Epithelial cell of proximal tubule (primary cell): ENCODE data around the gene ACOT8. TPM values are rescaled to one million over a fixed set of nuclear protein-coding genes. Genes with fewer than 3 reads are reported as not detected.

Source experiments
- DNase-seq: peaks from one replicate; pipeline ENCODE4 v3.0.0-alpha.2; 2011; ENCODE audit warnings: low read depth
- H3K4me3 ChIP-seq: 2 replicates; pipeline ENCODE4 v1.5.1; 2011; ENCODE audit warnings: low read depth, mild to moderate bottlenecking, low read length
- total RNA-seq: library from RNA; depleted of rRNA; stranded (reverse); fragments of >200 nt; gene quantifications from 2 replicates; pipeline ENCODE4 v1.2.3, GENCODE V29; 2015
- TF ChIP-seq, protein P1 (sequence below): conservative IDR thresholded peaks from 2 replicates; pipeline ENCODE4 v1.5.1; 2012; ENCODE audit warnings: low read depth, mild to moderate bottlenecking, low read length

ACOT8 gene
- total RNA-seq, 1 donor from 2014 or later = 29.1 TPM

DNA sequence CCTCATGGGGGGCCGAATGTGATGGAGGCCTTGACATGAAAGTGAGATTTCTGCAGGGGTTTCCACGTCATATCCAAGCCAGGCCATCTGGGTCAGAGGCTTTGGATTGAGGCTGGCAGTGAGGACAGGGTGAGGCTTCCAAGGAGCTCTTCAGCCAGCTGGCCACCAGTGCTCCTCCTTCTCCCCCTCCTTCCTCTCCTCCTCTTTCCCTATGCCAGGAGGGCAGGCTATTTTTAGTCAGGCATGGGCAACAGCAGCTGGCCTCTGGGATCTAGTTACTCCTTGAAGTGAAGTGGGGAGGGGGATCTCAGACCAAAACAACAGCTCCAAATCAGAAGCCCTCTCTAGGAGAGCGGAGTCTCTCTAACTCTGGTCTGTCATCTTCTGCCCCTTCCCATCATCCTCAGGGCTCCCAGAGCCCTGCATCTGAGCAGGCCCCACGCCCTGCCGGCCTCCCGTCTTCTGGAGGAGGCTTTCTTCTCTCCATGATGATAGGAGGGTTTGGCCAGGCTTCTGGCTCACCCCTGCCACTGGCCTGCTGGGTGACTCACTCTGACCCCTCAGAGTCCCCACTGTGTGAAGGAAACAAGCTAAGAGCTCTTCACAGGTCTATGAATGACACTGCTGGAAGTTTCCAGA, 30.7 kb downstream of the ACOT8 start:
- DNase-seq = no peak
- TF ChIP-seq, protein P1, sequence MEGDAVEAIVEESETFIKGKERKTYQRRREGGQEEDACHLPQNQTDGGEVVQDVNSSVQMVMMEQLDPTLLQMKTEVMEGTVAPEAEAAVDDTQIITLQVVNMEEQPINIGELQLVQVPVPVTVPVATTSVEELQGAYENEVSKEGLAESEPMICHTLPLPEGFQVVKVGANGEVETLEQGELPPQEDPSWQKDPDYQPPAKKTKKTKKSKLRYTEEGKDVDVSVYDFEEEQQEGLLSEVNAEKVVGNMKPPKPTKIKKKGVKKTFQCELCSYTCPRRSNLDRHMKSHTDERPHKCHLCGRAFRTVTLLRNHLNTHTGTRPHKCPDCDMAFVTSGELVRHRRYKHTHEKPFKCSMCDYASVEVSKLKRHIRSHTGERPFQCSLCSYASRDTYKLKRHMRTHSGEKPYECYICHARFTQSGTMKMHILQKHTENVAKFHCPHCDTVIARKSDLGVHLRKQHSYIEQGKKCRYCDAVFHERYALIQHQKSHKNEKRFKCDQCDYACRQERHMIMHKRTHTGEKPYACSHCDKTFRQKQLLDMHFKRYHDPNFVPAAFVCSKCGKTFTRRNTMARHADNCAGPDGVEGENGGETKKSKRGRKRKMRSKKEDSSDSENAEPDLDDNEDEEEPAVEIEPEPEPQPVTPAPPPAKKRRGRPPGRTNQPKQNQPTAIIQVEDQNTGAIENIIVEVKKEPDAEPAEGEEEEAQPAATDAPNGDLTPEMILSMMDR = no peak
- no peak overlapping the region for H3K4me3 ChIP-seq

DNA sequence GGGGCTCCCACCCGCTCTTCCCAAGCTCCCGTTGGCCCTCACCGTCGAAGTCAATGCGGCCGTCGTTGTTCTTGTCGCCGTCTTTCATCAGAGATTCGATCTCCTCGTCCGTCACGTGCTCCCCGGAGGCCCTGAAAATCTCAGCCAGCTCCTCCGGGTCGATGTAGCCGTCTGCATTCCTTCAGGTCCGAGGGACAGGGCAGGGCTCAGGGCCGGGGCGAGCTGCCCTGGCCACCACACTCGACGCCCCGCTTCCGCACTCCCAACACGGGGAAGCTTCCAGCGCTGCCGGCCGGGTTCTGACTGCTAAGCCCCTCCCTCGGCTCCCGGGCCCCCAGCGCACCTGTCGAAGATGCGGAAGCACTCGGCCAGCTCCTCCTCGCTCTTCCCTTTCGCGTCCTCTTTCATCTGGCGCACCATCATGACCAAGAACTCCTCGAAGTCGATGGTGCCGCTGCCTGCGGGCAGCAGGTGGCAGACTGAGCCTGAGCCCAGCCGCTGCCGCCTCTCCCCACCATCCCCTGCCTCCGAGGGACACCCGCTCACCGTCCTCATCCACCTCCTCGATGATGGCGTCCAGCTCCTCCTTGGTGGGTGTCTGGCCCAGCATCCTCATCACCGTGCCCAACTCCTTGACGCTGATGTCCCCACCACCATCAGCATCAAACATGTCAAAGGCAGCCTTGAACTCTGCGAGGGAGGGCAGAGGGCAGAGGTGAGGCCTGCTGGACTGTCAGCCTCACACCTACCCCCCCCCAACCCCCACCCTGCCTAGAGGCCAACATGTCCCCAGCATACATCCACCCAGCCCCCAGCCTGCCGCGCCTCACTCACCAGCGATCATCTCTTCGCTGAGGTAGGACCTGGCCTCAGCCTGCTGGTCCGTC, 33.0 kb downstream of the ACOT8 start:
- no peak for DNase-seq
- TF ChIP-seq, protein P1 = peak; percentile 61
- H3K4me3 ChIP-seq = peak overlapping the region; percentile 34

DNA sequence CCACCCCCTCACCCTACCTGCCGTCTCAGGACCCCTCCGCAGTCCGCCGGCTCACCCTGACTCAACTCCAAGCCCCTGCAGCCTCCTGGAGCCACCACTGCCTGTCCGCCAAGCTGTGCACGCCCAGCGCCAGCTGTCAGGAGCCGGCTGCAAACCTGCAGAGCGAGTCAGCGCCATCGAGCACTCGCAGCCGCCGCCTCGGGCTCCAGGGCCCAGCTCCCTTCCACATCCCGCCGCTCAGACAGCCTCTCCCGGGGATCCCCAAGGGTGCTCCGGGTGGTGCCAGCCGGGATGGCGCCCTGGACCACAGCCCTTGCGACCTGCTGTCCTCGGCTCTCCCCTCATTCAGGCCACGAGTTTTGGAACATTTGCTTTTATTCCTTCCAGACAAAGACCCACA, 34.3 kb downstream of the ACOT8 start:
- TF ChIP-seq, protein P1 = no peak
- DNase-seq = no peak
- H3K4me3 ChIP-seq = no peak overlapping the region

DNA sequence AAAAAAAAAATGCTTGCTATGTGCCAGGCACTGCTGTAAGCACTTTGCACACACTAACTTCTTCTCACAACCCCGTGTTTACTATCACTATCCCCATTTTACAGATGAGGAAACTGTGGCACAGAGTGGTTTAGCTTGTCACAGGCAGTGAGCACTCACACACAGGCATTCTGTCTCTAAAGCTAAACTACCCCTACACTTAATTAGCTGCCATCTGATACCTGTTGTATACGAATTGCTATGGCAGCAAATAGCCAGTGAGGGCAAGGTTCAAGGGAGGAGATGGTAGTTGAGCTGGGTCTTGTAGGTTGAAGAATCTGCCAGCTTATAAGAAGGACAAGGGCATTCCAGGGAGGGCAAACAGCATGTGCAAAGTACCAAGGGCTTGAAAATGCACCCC, 35.2 kb downstream of the ACOT8 start:
- H3K4me3 ChIP-seq = no peak overlapping the region
- TF ChIP-seq, protein P1 = no peak
- no peak for DNase-seq

DNA sequence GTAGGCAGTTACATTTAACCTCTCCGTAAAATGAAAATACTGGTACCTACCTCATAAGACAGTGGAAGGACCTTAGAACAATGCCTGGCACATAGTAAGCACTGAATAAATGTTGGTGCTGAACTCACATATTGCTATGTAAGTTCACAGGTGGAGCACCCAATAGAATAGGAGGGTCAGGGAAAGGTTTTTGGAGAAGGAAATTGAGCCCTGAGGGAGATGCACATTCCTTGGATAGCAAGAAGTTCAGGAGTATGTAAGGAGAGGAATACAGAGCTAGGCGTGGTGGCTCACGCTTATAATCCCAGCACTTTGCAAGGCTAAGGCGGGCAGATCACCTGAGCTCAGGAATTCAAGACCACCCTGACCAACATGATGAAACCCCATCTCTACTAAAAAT, 37.7 kb downstream of the ACOT8 start:
- TF ChIP-seq, protein P1 = no peak
- H3K4me3 ChIP-seq = no peak overlapping the region

DNA sequence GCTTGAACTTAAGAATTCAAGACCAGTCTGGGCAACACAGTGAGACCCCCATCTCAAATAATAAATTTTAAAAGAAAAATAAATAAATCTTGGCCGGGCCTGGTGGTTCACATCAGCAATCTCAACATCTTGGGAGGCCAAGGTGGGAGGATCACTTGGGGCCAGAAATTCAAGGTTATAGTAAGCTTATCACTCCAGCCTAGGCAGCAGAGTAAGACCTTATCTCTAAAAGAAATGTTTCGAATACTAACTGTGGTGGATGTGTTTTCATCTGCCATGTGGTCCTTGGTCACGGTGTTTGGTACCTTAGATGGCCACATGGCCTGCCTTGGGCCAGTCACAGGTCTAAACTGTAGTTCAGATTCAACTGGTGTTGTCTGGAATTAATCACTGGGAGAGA, 39.0 kb downstream of the ACOT8 start:
- TF ChIP-seq, protein P1 = no peak
- H3K4me3 ChIP-seq = no peak overlapping the region
- no peak for DNase-seq

More for the DNA sequence above, 37.7 kb downstream of the ACOT8 start:
- DNase-seq = no peak
